ENCODE measurements around the gene RPL29.

DNA sequence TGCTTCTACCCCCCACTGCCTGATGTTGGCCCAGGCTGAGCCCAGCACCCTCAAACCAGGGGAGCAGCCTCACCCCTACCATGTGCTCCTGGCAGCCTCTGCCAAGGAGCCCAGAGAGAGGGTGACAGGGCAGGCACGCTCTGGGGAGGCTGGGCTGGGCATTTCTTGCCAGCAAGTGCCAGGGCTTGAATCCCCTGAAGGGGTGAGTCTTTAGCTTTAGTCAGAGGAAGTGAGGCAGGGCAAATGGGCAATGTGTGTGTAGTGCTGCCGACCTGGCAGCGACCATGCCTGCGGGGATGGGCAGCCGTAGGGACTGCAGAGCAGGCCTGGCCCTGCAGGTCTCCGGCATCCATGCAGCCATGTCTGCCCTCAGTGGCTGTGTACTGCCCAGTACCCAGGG lies 42.5 kb upstream of the RPL29 start:
- TF ChIP-seq CTCF (IDR thresholded peaks at IDR 0.05; ENCODE audit: low read length): no peak
- no peak for TF ChIP-seq EZH2 (IDR thresholded peaks at IDR 0.05; ENCODE audit: borderline replicate concordance, low read length)
